NK-92 (cell line): Measurements from ENCODE around the gene PNKP.

Experiments used
- DNase-seq: peaks from one replicate; lab custom pipeline; 2025; ENCODE audit not compliant: unreplicated experiment; lab: John Stamatoyannopoulos, UW

Gene PNKP

DNA sequence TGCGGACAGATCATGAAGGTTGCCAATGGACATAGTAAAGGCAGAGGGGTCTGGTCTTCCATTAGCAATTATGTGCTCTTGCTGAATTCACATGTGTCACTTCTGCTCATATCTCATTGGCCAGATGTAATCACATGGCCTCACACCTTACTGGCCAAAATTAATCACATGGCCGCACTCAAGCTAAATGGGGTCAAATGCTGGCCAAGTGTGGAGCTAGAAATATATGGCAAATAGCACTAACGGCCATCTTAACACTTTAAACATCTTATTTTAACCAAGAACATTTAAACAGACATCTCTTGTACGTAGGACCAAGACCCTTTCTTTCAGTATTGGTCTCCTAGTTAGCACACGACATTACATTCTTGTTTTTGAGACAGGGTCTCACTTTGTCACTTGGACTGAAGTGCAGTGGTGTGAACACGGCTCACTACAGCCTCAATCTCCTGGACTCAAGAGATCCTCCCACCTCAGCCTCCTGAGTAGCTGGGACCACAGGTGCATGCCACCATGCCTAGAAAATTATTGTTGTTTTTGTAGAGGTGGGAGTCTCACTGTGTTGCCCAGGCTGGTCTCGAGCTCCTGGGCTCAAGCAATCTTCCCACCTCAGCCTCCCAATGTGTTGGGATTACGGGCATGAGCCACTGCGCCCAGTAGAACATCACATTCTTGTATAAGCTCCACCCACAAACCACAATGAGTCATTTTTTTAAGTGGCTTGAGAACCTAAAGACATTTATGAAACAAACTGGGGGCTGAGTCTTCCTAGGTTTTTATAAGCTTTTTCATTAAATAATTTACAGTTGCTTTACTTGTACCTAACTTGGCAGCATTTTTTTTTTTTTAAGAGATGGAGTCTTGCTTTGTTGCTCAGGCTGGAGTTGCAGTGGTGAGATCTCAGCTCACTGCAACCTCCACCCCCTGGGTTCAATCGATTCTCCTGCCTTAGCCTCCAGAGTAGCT lies 19.4 kb downstream of the PNKP start:
- no peak for DNase-seq

GRCh38 chr19:49846408-49846807 lies 21.0 kb downstream of the PNKP start:
- DNase-seq = no peak

DNA sequence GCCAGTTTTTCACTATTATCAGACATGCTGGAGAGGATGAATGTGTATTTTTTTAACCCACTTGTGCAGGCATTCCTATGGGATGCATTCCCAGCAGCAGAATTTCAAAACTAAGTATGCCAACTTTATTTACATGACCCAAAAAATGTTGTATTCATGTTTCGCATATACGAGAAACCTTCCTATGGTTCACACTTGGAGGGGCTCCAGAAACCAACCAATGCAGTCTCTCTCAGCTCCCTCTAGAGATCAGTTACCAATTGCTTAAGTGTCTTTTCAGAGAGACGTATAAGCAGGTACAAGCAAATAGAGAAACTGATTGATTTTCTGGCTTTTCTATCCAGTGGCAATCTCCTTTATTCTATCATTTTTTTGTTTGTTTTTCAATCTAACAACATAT lies 22.0 kb downstream of the PNKP start:
- DNase-seq = no peak

DNA sequence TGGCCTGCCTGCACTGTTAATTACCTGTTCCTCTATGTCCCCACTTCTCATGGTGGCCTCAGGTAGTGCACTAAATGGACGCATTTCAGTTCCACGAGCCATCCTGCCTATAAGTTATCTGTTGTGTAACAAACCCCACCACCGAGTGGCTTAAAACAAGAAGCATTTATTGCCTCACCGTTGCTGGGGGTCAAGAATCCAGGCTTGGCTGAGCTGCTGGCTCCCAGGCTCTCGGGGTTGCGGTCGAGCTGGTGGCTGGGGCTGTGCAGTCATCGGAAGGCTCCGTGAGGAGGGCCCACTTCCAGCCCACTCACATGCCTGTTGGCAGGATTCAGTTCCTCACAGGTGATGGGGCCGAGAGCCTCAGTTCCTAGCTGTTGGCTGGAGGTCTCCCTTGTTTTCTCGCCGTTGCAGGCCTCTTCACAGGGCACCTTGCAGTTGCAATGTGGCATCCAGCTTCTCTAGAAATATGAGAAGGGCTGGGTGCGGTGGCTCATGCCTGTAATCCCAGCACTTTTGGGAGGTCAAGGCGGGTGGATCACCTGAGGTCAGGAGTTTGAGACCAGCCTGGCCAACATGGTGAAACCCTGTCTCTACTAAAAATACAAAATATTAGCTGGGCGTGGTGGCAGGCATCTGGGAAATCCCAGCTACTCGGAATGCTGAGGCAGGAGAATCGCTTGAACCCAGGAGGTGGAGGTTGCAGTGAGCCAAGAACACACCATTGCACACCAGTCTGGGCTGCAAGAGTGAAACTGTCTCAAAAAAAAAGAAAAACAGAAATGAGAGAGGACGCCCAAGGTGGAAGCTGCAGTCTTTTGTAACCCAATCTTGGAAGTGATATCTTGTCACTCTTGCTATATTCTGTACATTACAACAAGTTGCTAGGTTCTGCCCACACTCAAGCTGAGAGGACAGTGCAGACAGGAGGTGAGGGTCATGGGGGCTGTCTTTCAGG lies 23.0 kb downstream of the PNKP start:
- DNase-seq = no peak

DNA sequence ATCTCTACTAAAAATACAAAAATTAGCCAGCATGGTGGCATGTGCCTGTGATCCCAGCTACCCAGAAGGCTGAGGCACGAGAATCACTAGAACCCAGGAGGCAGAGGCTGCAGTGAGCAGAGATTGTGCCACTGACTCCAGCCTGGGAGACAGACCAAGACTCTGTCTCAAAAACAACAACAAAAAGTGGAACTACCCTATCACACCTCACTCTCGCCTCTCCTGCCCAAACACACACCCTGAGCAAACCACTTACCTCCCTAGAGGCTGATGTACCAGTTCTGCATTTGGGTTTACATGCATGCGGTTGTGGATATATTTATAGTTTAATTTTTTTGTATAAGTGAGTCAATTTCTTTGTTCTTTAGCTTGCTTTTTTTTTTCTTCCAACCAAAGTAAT lies 24.1 kb downstream of the PNKP start:
- DNase-seq = no peak

DNA sequence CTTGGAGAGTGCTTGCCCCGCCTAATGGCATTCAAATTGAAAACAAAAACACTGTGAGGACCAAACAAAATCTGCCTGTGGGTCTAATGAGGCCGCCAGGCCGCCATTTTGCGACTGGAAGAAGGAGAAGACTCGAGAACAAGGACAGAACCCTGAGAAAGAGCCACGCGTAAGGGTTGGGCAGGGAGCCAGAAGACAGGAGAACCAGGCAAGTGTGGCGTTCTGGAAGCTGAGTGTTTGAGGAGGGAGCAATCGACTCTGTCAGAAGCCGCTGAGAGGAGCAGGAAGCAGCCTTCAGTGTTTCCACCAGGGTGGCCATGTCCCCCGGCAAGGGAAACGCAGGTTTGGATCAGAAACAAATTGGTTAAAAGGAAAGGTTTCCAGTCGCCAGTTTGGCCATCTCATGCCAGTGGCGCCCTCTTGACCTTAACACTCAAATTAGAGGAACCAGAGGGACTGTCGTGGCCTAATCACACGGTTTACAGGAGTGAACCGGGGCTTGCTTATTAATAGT lies 26.6 kb downstream of the PNKP start:
- DNase-seq = no peak

DNA sequence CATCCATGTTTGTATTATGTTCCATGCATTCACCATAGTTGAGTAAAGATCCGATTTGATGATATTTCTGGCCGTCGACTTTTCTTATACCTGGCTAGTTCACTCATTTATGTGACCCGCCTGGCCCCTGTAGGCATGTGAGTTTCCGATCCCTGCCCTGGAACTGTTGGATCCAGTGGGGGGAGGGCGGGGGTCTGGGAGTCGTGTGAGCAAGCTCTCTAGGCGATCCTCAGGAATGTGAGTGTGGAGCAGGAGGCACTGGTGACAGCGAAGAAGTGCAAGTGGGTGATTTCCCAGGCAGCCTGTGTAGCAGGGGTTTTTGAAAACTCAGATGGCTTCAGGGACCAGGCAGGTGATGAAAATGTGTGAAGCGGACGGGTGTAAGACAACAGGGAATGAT lies 27.1 kb downstream of the PNKP start:
- DNase-seq = no peak

- DNase-seq = no peak
Observed at GRCh38 chr19:49839713-49840112, 27.7 kb downstream of the PNKP start.

DNA sequence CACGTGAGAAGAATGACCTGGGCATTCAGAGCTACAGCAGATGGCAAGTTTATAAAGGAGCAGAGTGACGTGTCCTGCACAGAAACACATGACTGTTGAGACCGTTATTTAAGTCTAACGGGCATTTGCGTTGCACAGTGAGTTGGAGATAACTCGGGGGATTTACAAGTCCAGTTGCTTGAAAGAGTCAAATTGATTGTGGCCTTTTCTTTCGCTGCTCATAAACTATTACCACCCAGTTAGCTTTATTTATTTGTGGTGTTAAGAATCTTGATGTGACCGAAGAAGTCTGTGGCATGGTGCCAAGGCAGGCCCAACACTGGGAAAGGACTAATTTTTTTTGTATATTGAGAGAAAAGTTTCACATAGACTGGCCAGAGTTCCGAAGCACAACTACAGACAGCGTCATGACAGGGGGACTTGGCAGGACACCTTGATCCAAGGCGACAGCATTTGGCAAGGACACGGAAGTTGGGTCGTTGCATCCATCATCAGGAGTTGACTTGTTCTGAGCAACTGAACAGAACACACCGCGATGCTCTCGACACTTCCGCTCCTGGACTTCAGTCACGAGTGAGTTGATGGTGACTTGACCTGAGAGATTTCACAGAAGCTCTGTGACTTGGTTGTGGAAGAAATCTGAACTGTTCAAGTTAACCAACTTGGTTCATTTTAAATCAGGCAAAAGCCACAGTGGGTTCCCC lies 28.3 kb downstream of the PNKP start:
- DNase-seq = no peak

GRCh38 chr19:49837425-49837824 lies 30.0 kb downstream of the PNKP start:
- no peak for DNase-seq

- DNase-seq = no peak
Observed at GRCh38 chr19:49837009-49837310, 30.4 kb downstream of the PNKP start.

GRCh38 chr19:49836176-49837008 lies 31.0 kb downstream of the PNKP start:
- no peak for DNase-seq

DNA sequence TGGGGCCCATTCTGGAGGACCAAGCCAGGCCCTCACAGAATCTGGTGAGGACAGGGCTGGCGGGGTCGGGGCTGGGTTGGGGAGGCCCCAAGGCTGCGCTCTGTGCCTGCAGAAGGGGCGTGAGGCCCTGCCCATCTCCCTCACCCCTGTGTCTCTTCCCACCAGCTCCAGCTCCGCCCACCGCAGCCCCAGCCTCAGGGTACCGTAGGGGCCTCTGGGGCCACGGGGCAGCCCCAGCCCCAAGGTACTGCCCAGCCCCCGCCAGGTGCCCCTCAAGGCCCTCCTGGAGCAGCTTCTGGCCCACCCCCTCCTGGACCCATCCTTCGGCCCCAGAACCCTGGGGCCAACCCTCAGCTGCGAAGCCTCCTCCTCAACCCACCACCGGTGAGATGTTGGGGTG lies 31.8 kb downstream of the PNKP start:
- DNase-seq = no peak

GRCh38 chr19:49833599-49833998 lies 33.8 kb downstream of the PNKP start:
- DNase-seq = no peak

DNA sequence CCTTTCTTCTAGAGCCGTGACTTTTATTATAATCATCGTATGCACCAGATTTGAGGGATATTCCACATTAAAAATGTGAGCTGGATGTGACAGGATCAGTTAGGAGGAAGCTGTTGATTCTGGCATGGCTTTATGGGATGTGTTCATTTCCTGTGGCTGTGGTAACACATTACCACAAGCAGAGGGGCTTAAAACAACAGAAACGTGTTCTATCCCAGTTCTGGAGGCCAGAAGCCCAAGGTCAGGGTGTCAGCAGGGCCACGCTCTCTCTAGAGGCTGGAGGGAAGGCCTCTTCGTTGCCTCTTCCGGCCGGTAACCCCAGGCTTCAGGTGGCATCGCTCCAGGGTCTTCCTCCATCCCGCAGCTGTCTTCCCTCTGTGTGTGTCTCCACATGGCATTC lies 34.8 kb downstream of the PNKP start:
- no peak for DNase-seq

GRCh38 chr19:49831592-49831991 lies 35.8 kb downstream of the PNKP start:
- DNase-seq = no peak

DNA sequence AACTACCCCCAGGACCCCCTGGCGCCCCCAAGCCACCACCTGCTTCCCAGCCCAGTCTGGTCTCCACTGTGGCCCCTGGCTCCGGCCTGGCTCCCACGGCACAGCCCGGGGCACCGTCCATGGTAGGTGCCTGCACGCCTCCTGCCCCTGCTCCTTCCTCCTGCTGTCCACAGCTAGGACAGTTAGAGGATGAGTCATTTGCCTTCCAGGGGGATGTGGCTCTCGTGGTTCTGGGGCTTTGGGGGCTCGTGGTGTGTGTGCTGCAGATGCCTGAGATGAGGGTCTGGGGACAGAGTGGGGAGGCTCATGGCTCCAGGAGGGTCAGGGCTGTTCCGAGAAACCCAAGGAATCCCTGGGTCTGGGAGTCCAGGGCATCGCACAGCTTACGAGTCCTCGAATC lies 36.6 kb downstream of the PNKP start:
- DNase-seq = no peak

DNA sequence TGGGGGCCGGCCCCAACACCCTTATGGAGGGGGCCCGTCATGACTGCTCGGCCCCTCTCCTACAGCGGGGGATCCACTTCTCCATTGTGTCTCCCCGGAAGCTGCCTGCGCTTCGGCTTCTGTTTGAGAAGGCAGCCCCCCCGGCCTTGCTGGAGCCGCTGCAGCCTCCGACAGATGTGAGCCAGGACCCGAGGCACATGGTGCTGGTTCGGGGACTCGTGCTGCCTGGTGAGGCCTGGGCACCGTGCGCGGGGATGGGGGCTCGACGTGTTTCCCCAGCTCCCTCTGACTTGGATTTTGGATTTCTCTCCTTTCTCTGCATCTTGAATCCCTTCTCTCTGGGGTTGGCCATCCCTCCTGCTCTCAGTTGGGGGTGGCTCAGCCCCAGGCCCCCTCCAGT lies 37.7 kb downstream of the PNKP start:
- no peak for DNase-seq

DNA sequence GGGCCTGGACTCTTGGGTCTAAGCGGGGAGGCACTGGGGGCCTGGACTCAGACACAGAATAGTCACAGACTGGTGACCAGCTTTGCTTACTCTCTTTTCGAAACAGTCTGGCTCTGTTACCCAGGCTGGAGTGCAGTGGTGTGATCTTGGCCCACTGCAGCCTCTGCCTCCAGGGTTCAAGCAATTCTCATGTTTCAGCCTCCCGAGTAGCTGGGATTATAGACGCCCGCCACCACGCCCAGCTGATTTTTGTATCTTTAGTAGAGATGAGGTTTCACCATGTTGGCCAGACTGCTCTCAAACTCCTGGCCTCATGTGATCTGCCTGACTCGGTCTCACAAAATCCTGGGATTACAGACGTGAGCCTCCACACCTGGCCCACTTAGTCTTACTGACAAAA lies 38.2 kb downstream of the PNKP start:
- DNase-seq = no peak

DNA sequence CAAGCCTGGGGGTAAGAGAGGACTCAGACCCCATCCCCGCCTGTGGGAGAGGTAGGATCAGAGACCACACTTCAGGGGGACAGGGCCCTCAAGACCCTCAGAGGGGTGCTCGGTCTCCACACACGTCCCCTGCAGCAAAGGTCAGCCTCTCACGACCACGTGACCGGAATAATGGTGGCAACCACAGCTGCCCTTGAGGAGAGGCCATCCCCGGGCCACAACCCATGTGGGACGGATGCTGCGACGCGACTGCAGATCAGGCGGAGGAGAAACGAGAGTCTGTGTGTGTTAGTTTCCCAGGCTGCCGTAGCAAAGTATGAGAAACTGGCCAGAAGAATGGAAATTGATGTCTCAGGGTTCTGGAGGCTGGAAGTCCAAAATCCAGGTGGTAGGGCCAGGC lies 40.3 kb downstream of the PNKP start:
- no peak for DNase-seq
